Lower lobe of right lung (tissue), 2 donors: Measurements from ENCODE around the gene GSTCD. TPM values are rescaled to one million over a fixed set of nuclear protein-coding genes. Genes with fewer than 3 reads are reported as not detected.
"Not testable (repeated sequence)": the region's sequence is repeated elsewhere in the genome, so short reads cannot be mapped to it uniquely, and the experiment has no call there.

Experiments used
- ATAC-seq, 2 donors: fragments of 200-7000 bp; cut with Tn5 transposase; one replicate each; pipeline ENCODE4 v1.9.1; 2020 to 2022; ENCODE audit warnings: mild to moderate bottlenecking in 2 of 2, moderate library complexity in 2 of 2
- DNase-seq: peaks from one replicate; pipeline ENCODE4 v3.0.0-alpha.2; 2020
- H3K27ac ChIP-seq: fragments of 200-600 bp; one replicate; pipeline ENCODE4 v1.8.0; 2022
- H3K27me3 ChIP-seq: fragments of 200-600 bp; one replicate; pipeline ENCODE4 v1.8.0; 2022; ENCODE audit warnings: low read depth
- H3K36me3 ChIP-seq: fragments of 200-600 bp; one replicate; pipeline ENCODE4 v1.8.0; 2022; ENCODE audit warnings: mild to moderate bottlenecking
- H3K4me1 ChIP-seq: fragments of 200-600 bp; one replicate; pipeline ENCODE4 v1.8.0; 2022
- H3K4me3 ChIP-seq: fragments of 200-600 bp; one replicate; pipeline ENCODE4 v1.8.0; 2022; ENCODE audit warnings: mild to moderate bottlenecking
- H3K9me3 ChIP-seq: fragments of 200-600 bp; one replicate; pipeline ENCODE4 v1.8.0; 2022
- CTCF ChIP-seq: fragments of 200-600 bp; IDR thresholded peaks from one replicate; pipeline ENCODE4 v1.8.0; 2022; ENCODE audit warnings: antibody characterized with exemption, mild to moderate bottlenecking
- intact Hi-C: fragments of 100-400 bp; cut with DNase I; formaldehyde crosslinking; loops from one replicate; pipeline ENCODE4 v1.11.0; 2022
- total RNA-seq: library from RNA; stranded (reverse); fragmentation: NEBNext Ultra II Directional; extraction: Animal tissue kit (Norgen Biotek cat#: 25700); gene quantifications from one replicate; pipeline ENCODE4 v1.2.1, GENCODE V29; 2021
- donor health status: DM: no; HTN: yes; CAD: no; lungs with severe emphysema.

Gene GSTCD
- total RNA-seq, 1 donor from 2014 or later: 6.7 TPM

DNA sequence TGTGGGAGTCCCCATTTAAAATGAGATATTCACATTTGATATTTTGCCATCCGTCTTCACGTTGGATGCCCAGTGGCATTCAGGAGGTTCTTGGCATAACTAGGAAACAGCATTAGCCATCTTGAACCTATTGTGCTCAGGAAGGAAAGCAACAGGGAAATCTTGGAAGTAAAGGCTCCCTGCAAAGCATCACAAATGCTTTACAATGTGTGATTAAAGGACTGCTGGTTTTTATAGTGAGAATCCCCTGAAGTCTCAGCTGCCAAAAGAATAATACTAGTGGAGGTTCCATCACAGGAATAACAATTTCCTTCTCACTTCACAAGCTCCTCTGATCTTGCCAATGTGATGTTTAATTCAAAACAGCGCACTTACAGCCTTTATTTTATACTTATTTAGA lies 137.0 kb downstream of the GSTCD start:
- intact Hi-C loops: no loop called here
- ATAC-seq: no peak

GRCh38 chr4:105848359-105848758 lies 139.8 kb downstream of the GSTCD start:
- H3K4me3 ChIP-seq, H3K27ac ChIP-seq, H3K9me3 ChIP-seq, intact Hi-C loops, DNase-seq, H3K27me3 ChIP-seq, H3K4me1 ChIP-seq, ATAC-seq, H3K36me3 ChIP-seq: not testable (repeated sequence)

More for the DNA sequence above, 137.0 kb downstream of the GSTCD start:
- TF ChIP-seq CTCF: no peak
- Histone ChIP-seq H3K9me3 (no peaks in the 10 kb centered on the region), H3K4me1 (no peaks in the 10 kb centered on the region), H3K4me3 (no peak overlapping the region), H3K27ac (no peak overlapping the region), H3K27me3 (no peaks in the 10 kb centered on the region), H3K36me3 (no peaks in the 10 kb centered on the region)
- DNase-seq: no peak

DNA sequence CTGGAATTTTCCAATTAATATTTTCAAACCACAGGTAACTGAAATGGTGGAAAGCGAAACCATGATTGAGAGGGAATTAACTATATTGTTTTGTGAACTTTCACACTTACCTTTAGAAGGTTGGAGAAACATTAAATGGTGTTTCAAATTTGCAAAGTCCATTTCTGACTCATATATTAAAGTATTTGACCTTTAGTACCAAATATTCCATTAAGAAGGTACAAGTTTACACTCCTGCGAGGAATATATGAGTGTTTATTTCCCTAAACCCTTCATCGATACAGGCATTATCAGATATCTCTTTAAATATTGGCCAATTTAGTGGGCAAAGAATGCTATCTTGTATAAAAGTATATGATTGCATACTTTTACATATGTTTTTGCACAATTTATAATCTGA lies 142.6 kb downstream of the GSTCD start:
- Histone ChIP-seq H3K9me3 (no peaks in the 10 kb centered on the region), H3K36me3 (no peaks in the 10 kb centered on the region), H3K4me1 (no peaks in the 10 kb centered on the region), H3K27ac (no peak overlapping the region), H3K4me3 (no peak overlapping the region), H3K27me3 (no peaks in the 10 kb centered on the region)
- intact Hi-C loops: no loop called here
- TF ChIP-seq CTCF: no peak
- no peak for ATAC-seq
- DNase-seq: no peak

GRCh38 chr4:105852230-105852629 lies 143.6 kb downstream of the GSTCD start:
- H3K36me3 ChIP-seq, H3K4me3 ChIP-seq, intact Hi-C loops, ATAC-seq, DNase-seq, H3K4me1 ChIP-seq, H3K27me3 ChIP-seq, H3K27ac ChIP-seq, H3K9me3 ChIP-seq: not testable (repeated sequence)

- Histone ChIP-seq H3K4me3 (no peak overlapping the region), H3K9me3 (peaks cover 6% of the 10 kb centered on the region), H3K27me3 (no peaks in the 10 kb centered on the region), H3K36me3 (no peaks in the 10 kb centered on the region), H3K27ac (no peak overlapping the region), H3K4me1 (no peaks in the 10 kb centered on the region)
- no peak for DNase-seq
- TF ChIP-seq CTCF: no peak
- no peak for ATAC-seq
- intact Hi-C loops: no loop called here
Observed at GRCh38 chr4:105858466-105859040, 150.0 kb downstream of the GSTCD start.

DNA sequence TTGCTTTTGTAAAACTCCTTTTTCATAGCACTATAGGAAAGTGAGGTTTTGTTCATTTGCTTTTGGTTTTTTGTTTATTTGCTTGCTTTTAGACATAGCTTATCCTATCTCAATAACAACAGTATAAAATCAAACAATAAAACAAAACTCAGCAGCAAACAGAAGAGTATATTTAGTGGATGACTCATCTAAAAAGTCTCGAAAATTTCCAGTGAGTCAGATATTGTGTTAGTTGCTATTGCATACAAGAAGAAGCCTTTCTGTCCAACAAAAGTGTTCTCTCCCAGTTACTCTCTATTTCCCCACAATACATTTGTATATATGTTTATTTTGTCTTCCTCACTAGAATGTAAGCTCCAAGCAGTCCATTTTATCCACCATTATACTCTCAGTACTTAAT lies 150.6 kb downstream of the GSTCD start:
- H3K27ac ChIP-seq: no peak overlapping the region
- no peak for TF ChIP-seq CTCF
- intact Hi-C loops: no loop called here
- DNase-seq (no peak), ATAC-seq (peak in 1 of 2 donors; percentile 29)
- no peak overlapping the region for H3K4me3 ChIP-seq
- H3K9me3 ChIP-seq: peaks cover 6% of the 10 kb centered on the region
- H3K27me3 ChIP-seq: no peaks in the 10 kb centered on the region
- no peaks in the 10 kb centered on the region for H3K36me3 ChIP-seq
- H3K4me1 ChIP-seq: no peaks in the 10 kb centered on the region

DNA sequence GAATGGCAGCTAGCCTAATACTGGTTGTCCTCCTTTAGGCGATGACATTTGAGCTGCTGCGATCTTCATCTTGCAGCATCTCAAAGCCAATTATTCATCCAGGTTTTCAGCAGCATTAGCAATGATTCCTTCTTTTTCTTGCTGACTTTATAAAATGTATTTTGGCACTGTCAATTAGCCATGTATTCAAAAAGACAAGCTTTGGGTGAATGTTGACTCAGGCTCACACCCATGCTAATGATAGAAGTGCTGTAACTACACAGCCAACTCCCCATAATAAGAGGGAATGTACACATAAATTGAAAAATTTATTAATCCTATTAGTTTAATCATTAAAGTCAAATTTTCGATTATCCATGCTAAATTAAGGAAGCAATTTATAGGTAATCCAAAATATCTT lies 162.4 kb downstream of the GSTCD start:
- no peaks in the 10 kb centered on the region for H3K27me3 ChIP-seq
- DNase-seq: no peak
- no peak overlapping the region for H3K27ac ChIP-seq
- H3K4me1 ChIP-seq: no peaks in the 10 kb centered on the region
- TF ChIP-seq CTCF: no peak
- intact Hi-C loops: no loop called here
- no peaks in the 10 kb centered on the region for H3K36me3 ChIP-seq
- ATAC-seq: no peak
- H3K9me3 ChIP-seq: no peaks in the 10 kb centered on the region
- H3K4me3 ChIP-seq: no peak overlapping the region
